CD4-positive, alpha-beta memory T cell (primary cell): ENCODE measurements around the gene TNFSF10. TPM values are rescaled to one million over a fixed set of nuclear protein-coding genes. Genes with fewer than 3 reads are reported as not detected.
A peak's percentile ranks its signal among the peaks of the same experiment; 100 is the strongest.
"Not testable (repeated sequence)": the region's sequence is repeated elsewhere in the genome, so short reads cannot be mapped to it uniquely, and the experiment has no call there.

Source experiments
- CTCF ChIA-PET: fragments of 350-600 bp; sonication (Branson Sonifier 250); formaldehyde crosslinking; loops from one replicate; lab custom pipeline; 2021; ENCODE audit warnings: inconsistent platforms; ENCODE audit not compliant: partially characterized antibody; lab: Charles Lee
- POLR2A ChIA-PET: fragments of 350-600 bp; sonication (Branson Sonifier 250); formaldehyde crosslinking; loops from one replicate; lab custom pipeline; 2021; ENCODE audit not compliant: partially characterized antibody; lab: Charles Lee
- DNase-seq, 5 donors: peaks; one replicate each; pipeline versions ENCODE4 v3.0.0 to v3.0.0-alpha.2; 2020 to 2022; ENCODE audit warnings: mixed read lengths in 1 of 5
- H3K27ac ChIP-seq: one replicate; pipeline ENCODE4 v1.7.0; 2013; ENCODE audit warnings: low read depth, low read length
- H3K27me3 ChIP-seq: 2 replicates; pipeline ENCODE4 v1.7.0; 2013; ENCODE audit warnings: mild to moderate bottlenecking, low read length, moderate library complexity; ENCODE audit not compliant: insufficient read depth
- H3K36me3 ChIP-seq: 2 replicates; pipeline ENCODE4 v1.7.0; 2013; ENCODE audit warnings: mild to moderate bottlenecking, low read length, moderate library complexity; ENCODE audit not compliant: insufficient read depth
- H3K4me1 ChIP-seq: 2 replicates; pipeline ENCODE4 v1.7.0; 2013; ENCODE audit warnings: mild to moderate bottlenecking, low read length, moderate library complexity; ENCODE audit not compliant: insufficient read depth
- H3K4me3 ChIP-seq, 2 donors: one replicate each; pipeline ENCODE4 v1.7.0; 2013; ENCODE audit warnings: low read length in 2 of 2, mild to moderate bottlenecking in 1 of 2
- H3K9me3 ChIP-seq, 2 donors: one replicate each; pipeline ENCODE4 v1.7.0; 2013; ENCODE audit warnings: low read length in 2 of 2, control low read depth in 1 of 2; ENCODE audit not compliant: control insufficient read depth in 1 of 2
- H3K27ac Mint-ChIP-seq, 7 donors: one replicate each; pipeline ENCODE4 v1.8.0; 2020 to 2021; ENCODE audit warnings: mixed read lengths in 7 of 7, mild to moderate bottlenecking in 6 of 7, inconsistent platforms in 3 of 7, moderate library complexity in 3 of 7
- H3K27me3 Mint-ChIP-seq, 2 donors: one replicate each; pipeline ENCODE4 v1.8.0; 2020 to 2021; ENCODE audit warnings: mixed read lengths in 2 of 2
- H3K36me3 Mint-ChIP-seq, 2 donors: one replicate each; pipeline ENCODE4 v1.8.0; 2020 to 2021; ENCODE audit warnings: mixed read lengths in 2 of 2, inconsistent platforms in 1 of 2, mild to moderate bottlenecking in 1 of 2
- H3K4me1 Mint-ChIP-seq, 4 donors: one replicate each; pipeline ENCODE4 v1.8.0; 2020 to 2021; ENCODE audit warnings: mixed read lengths in 4 of 4, mild to moderate bottlenecking in 1 of 4
- H3K4me3 Mint-ChIP-seq, 8 donors: one replicate each; pipeline ENCODE4 v1.8.0; 2020 to 2021; ENCODE audit warnings: mixed read lengths in 8 of 8, mild to moderate bottlenecking in 7 of 8, moderate library complexity in 6 of 8, inconsistent platforms in 3 of 8
- H3K9me3 Mint-ChIP-seq, 8 donors: one replicate each; pipeline ENCODE4 v1.8.0; 2020 to 2021; ENCODE audit warnings: mixed read lengths in 8 of 8, mild to moderate bottlenecking in 5 of 8, inconsistent platforms in 3 of 8, moderate library complexity in 1 of 8
- intact Hi-C: fragments of 100-400 bp; cut with micrococcal nuclease; formaldehyde crosslinking; loops from one replicate; pipeline ENCODE4 v1.15.1; 2023
- polyA plus RNA-seq, 2 donors: library from polyadenylated mRNA; unstranded; fragments of 300-500 nt; fragmentation: Illumina TruSeq; gene quantifications; one replicate each; pipeline ENCODE4 v1.2.3, GENCODE V29; 2021
- total RNA-seq, 2 experiments: library from RNA; stranded (reverse); gene quantifications; one replicate each; pipeline ENCODE4 v1.2.3, GENCODE V29; 2021

The TNFSF10 gene
- 10 to 100 TPM; 63.4 to 65.6 TPM for total RNA-seq
- polyA plus RNA-seq = 100 to 1,000 TPM in 1 of 2 donors, 10 to 100 TPM in 1; 89.4 to 107 TPM

DNA sequence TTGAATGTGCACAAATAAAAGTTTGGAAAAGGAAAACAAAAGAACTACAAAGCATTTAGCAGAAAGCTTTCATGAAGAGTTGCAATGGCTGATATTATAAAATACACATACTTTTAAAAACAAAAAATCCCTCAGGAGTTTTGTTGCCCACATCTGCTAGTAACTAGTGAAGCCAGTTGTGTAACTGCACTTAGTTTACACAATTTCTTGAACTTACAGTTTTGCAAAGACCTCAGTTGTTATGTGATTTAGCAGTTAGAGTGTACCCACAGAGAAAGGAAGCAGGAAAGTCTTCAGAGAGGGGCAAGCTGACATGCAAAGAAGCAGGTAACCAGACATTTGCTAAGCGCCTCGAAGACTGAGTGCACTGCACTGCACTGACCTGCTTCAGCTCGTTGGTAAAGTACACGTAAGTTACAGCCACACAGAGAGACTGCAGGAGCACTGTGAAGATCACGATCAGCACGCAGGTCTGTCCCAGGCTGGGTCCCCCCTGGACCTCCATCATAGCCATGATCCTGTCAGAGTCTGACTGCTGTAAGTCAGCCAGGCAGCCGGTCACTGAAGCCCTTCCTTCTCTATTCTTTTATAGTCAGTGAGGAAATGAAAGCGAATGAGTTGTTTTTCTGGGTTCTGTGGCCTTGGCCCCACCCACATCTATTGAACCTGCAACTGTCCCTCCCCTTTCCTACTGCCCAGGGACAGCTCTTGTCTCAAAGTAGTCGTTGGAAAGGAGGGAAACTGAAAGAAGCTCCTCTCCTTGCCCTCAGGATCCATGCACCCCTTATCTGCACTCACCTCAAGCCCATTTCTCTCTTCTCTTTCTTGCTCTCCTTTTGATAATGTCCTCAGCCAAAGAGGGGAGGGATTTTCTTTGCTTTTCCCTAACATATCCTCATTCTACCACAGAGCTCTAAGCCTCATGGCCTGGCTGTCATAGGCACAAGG is at the start of gene TNFSF10:
Gene TNFSF10 (minus strand): TSS at position 560 of the 948 bp plus-strand sequence. CDS start 46 bp downstream, at position 514.
- Histone ChIP-seq H3K4me3 (peak within 1 kb of the TSS; percentile 96 to 98), H3K36me3 (no peaks in the 10 kb centered on the region), H3K4me1 (peaks cover 41% of the 10 kb centered on the region), H3K27ac (peak within 1 kb of the TSS; percentile 79), H3K9me3 (no peaks in the 10 kb centered on the region), H3K27me3 (no peaks in the 10 kb centered on the region)
- DNase-seq = peak; percentile 68 to 82 (median 73)
- Mint-ChIP-seq H3K4me3 (peak within 1 kb of the TSS; percentile 94 to 100 (median 96)), H3K9me3 (peaks cover 0 to 2% (median 0%) of the 10 kb centered on the region in 8 donors), H3K36me3 (peaks cover 4 to 29% of the 10 kb centered on the region in 2 donors), H3K4me1 (peaks cover 34 to 67% (median 43%) of the 10 kb centered on the region in 4 donors), H3K27me3 (no peaks in the 10 kb centered on the region), H3K27ac (peak within 1 kb of the TSS; percentile 91 to 97 (median 96))
- CTCF ChIA-PET = interaction anchor here (0.9 to 13.9 kb wide), 10 partner anchors 8 to 151 kb away, joined by 3 to 174 read pairs (median 5); no protein-coding TSS in a partner anchor
- POLR2A ChIA-PET = interaction anchor here (0.6 to 10.1 kb wide), 28 partner anchors 7 to 1274 kb away, joined by 3 to 166 read pairs (median 5); no protein-coding TSS in a partner anchor
- intact Hi-C loops = loop anchor here (1.0 to 5.0 kb wide), 6 partner anchors 11 to 69 kb away; no protein-coding TSS in a partner anchor

DNA sequence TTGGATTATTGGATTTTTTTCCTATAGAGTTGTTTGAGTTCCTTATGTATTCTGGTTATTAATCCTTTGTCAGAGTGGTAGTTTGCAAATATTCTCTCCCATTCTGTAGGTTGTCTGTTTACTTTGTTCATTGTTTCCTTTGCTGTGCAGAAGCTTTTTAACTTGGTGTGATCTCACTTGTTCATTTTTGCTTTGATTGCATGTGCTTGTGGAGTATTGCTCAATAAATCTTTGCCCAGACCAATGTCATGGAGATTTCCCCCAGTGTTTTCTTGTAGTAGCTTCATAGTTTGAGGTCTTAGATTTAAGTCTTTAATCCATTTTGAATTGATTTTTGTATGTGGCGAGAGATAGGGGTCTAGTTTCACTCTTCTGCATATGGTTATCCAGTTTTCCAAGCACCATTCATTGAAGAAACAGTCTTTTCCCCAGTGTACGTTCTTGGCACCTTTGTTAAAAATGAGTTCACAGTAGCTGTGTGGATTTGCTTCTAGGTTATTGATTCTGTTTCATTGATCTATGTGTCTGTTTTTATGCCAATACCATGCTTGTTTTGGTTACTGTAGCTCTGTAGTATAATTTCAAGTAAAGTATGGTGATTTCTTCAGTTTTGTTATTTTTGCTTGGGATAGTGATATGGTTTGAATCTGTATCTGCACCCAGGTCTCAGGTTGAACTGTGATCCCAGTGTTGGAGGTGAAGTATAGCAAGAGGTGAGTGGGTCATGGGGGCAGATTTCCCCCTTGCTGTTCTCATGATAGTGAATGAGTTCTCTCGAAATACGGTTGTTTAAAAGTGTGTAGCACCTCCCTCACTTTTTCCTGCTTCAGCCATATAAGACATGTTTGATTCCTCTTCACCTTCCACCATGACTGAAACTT is 46.1 kb upstream of the TNFSF10 start:
- no peak for DNase-seq
- intact Hi-C loops = no loop called here
- Histone ChIP-seq H3K36me3 (no peaks in the 10 kb centered on the region), H3K9me3 (no peaks in the 10 kb centered on the region), H3K27me3 (no peaks in the 10 kb centered on the region), H3K4me3 (no peak overlapping the region), H3K4me1 (no peaks in the 10 kb centered on the region), H3K27ac (no peak overlapping the region)
- no peaks in the 10 kb centered on the region for H3K27me3 Mint-ChIP-seq
- POLR2A ChIA-PET = no interaction called here
- H3K36me3 Mint-ChIP-seq = peaks cover 0 to 4% of the 10 kb centered on the region in 2 donors
- H3K4me1 Mint-ChIP-seq = peaks cover 10 to 16% (median 12%) of the 10 kb centered on the region in 4 donors
- CTCF ChIA-PET = interaction anchor here (2.3 kb wide), 1 partner anchor 26 kb away, joined by 5 read pairs; no protein-coding TSS in a partner anchor
- peaks cover 0 to 14% (median 2%) of the 10 kb centered on the region in 8 donors for H3K9me3 Mint-ChIP-seq
- H3K4me3 Mint-ChIP-seq = no peak overlapping the region
- peak overlapping the region in 2 of 7 donors; percentile 21 to 36 for H3K27ac Mint-ChIP-seq

DNA sequence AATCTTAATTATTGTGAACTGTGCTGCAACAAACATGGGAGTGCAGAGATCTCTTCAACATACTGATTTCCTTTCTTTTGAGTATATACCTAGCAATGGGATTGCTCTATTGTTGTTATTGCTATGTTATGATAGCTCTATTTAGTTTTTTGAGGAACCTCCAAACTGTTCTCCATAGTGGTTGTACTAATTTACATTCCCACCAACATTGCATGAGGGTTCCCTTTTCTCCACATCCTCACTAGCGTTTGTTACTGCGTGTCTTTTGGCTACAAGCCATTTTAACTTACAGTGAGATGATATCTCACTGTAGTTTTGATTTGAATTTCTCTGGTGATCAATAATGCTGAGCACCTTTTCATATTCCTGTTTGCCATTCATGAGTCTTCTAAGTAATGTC is 45.5 kb upstream of the TNFSF10 start:
- Mint-ChIP-seq H3K27ac (no peak overlapping the region), H3K27me3 (no peaks in the 10 kb centered on the region), H3K9me3 (peaks cover 0 to 14% (median 2%) of the 10 kb centered on the region in 8 donors), H3K4me1 (peaks cover 13 to 20% (median 18%) of the 10 kb centered on the region in 4 donors), H3K36me3 (peaks cover 0 to 4% of the 10 kb centered on the region in 2 donors), H3K4me3 (peak overlapping the region in 1 of 8 donors; percentile 47)
- H3K4me1 ChIP-seq = peaks cover 5% of the 10 kb centered on the region
- H3K36me3 ChIP-seq = no peaks in the 10 kb centered on the region
- H3K27ac ChIP-seq = no peak overlapping the region
- no peak for DNase-seq
- ChIA-PET CTCF (interaction anchor here (2.3 kb wide), 1 partner anchor 26 kb away, joined by 5 read pairs; no protein-coding TSS in a partner anchor), POLR2A (no interaction called here)
- intact Hi-C loops = no loop called here
- H3K4me3 ChIP-seq = no peak overlapping the region
- no peaks in the 10 kb centered on the region for H3K27me3 ChIP-seq
- no peaks in the 10 kb centered on the region for H3K9me3 ChIP-seq

DNA sequence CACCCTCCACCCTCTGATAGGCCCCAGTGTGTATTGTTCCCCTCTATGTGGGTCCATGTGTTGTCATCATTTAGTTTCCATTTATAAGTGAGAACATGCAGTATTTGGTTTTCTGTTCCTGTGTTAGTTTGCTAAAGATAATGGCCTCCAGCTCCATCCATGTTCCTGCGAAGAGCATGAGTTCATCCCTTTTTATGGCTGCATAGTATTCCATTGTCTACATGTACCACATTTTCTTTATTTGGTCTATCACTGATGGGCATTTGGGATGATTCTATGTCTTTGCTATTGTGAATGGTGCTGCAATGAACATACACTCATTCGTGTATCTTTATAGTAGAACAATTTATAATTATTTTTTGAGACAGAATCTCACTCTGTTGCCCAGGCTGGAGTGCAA is 43.6 kb upstream of the TNFSF10 start:
- H3K27me3 ChIP-seq, POLR2A ChIA-PET, DNase-seq, CTCF ChIA-PET, H3K27ac ChIP-seq, H3K9me3 ChIP-seq, H3K4me3 Mint-ChIP-seq, H3K27me3 Mint-ChIP-seq, H3K36me3 ChIP-seq, H3K4me3 ChIP-seq, H3K27ac Mint-ChIP-seq, intact Hi-C loops, H3K36me3 Mint-ChIP-seq: not testable (repeated sequence)
- H3K9me3 Mint-ChIP-seq = peaks cover 0 to 13% (median 2%) of the 10 kb centered on the region in 8 donors
- peaks cover 23% of the 10 kb centered on the region for H3K4me1 ChIP-seq
- peaks cover 27 to 37% (median 35%) of the 10 kb centered on the region in 4 donors for H3K4me1 Mint-ChIP-seq

DNA sequence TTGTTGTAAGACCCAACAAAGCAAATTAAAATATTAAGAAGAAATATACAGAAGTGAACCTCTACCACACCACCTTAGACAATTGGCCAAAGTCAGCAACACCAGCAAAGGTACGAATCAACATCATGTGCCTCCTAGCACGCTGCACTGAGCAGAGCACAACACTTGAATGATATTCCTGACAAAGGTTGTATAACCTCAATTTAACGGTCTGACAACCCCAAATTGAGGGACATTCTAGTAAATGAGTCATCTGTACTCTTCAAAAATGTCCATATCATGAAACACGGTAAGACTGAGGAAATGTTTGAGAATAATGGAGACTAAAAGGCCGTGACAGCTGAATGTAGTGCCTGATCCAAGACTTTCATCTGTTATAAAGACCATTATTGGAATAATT is 41.3 kb upstream of the TNFSF10 start:
- H3K4me3 Mint-ChIP-seq = no peak overlapping the region
- Histone ChIP-seq H3K4me3 (no peak overlapping the region), H3K27ac (no peak overlapping the region), H3K36me3 (no peaks in the 10 kb centered on the region), H3K4me1 (peaks cover 27% of the 10 kb centered on the region), H3K27me3 (no peaks in the 10 kb centered on the region), H3K9me3 (no peaks in the 10 kb centered on the region)
- H3K4me1 Mint-ChIP-seq = peaks cover 31 to 38% (median 35%) of the 10 kb centered on the region in 4 donors
- DNase-seq = no peak
- ChIA-PET POLR2A (no interaction called here), CTCF (interaction anchor here (1.1 kb wide), 1 partner anchor 60 kb away, joined by 3 read pairs; no protein-coding TSS in a partner anchor)
- peaks cover 0 to 1% of the 10 kb centered on the region in 2 donors for H3K27me3 Mint-ChIP-seq
- H3K27ac Mint-ChIP-seq = peak overlapping the region in 2 of 7 donors; percentile 38 to 78
- H3K36me3 Mint-ChIP-seq = peaks cover 0 to 2% of the 10 kb centered on the region in 2 donors
- intact Hi-C loops = no loop called here
- H3K9me3 Mint-ChIP-seq = peaks cover 0 to 2% (median 0%) of the 10 kb centered on the region in 8 donors
